Transverse colon (tissue), 4 donors: ENCODE measurements around the gene PCDHA5. TPM values are rescaled to one million over a fixed set of nuclear protein-coding genes. Genes with fewer than 3 reads are reported as not detected.

Experiments
- DNase-seq: peaks from one replicate; pipeline ENCODE4 v3.0.0-alpha.2; 2019
- H3K27ac ChIP-seq, 4 donors: fragments of 200-600 bp; sonication (generic); 2 replicates each; pipeline ENCODE4 v1.5.1; 2016 to 2018; ENCODE audit warnings: inconsistent platforms in 4 of 4
- H3K27me3 ChIP-seq: fragments of 200-600 bp; sonication (generic); 2 replicates; pipeline ENCODE4 v1.5.1; 2017; ENCODE audit warnings: inconsistent platforms
- H3K36me3 ChIP-seq, 4 donors: fragments of 200-600 bp; sonication (generic); 2 replicates each; pipeline ENCODE4 v1.5.1; 2017 to 2019; ENCODE audit warnings: inconsistent platforms in 4 of 4
- H3K4me1 ChIP-seq, 4 donors: fragments of 200-600 bp; sonication (generic); 2 replicates each; pipeline ENCODE4 v1.5.1; 2017 to 2020; ENCODE audit warnings: inconsistent platforms in 4 of 4
- H3K4me3 ChIP-seq, 4 donors: fragments of 200-600 bp; sonication (generic); 1 replicate in 1 of 4; 2 replicates in 3 of 4; pipeline versions ENCODE4 v1.5.1 to v1.6.1; 2017 to 2019; ENCODE audit warnings: inconsistent platforms in 4 of 4
- H3K9me3 ChIP-seq, 2 donors: fragments of 200-600 bp; sonication (generic); 2 replicates each; pipeline ENCODE4 v1.5.1; 2017 to 2019; ENCODE audit warnings: inconsistent platforms in 2 of 2
- CTCF ChIP-seq, 5 experiments: fragments of 200-600 bp in 3 of 5; fragments of 450-650 bp in 2 of 5; sonication (generic) in 3 of 5; IDR thresholded peaks; 1 replicate in 2 of 5; 2 replicates in 3 of 5; pipeline ENCODE4 v1.5.1; 2016 to 2017; ENCODE audit warnings: antibody characterized with exemption in 5 of 5, inconsistent platforms in 3 of 5, mild to moderate bottlenecking in 2 of 5, moderate library complexity in 1 of 5
- EP300 ChIP-seq: sonication (generic); formaldehyde crosslinking; IDR thresholded peaks from one replicate; pipeline ENCODE4 v1.6.1; 2017; ENCODE audit warnings: antibody characterized with exemption, low read depth
- POLR2A ChIP-seq: fragments of 450-650 bp; IDR thresholded peaks from one replicate; pipeline ENCODE4 v1.6.1; 2016; ENCODE audit warnings: antibody characterized with exemption, mild to moderate bottlenecking, moderate library complexity
- POLR2AphosphoS5 ChIP-seq, 3 donors: sonication (generic); formaldehyde crosslinking; IDR thresholded peaks; one replicate each; pipeline ENCODE4 v1.6.1; 2016; ENCODE audit warnings: antibody characterized with exemption in 3 of 3
- WGBS, 2 donors: methylation state at CpG; one replicate each; pipeline ENCODE4 v1.1.5; 2018; ENCODE audit warnings: low coverage in 1 of 2; 5-methylcytosine and 5-hydroxymethylcytosine counted together
- in situ Hi-C, 4 donors: fragments of 200-750 bp; cut with MboI; loops; one replicate each; pipeline versions ENCODE4 v1.15.0 to v1.15.1; 2017; ENCODE audit warnings: low sequenced_read_pairs in 3 of 4, low pct_ligation_motif_present in 1 of 4, low pct_unique_long_range_greater_than_20kb in 1 of 4
- intact Hi-C: fragments of 100-400 bp; cut with DNase I; formaldehyde crosslinking; loops from one replicate; pipeline ENCODE4 v1.15.1; 2023; ENCODE audit warnings: low total_unique reads
- total RNA-seq, 4 donors: library from RNA; depleted of rRNA; stranded (reverse); fragments of >200 nt; gene quantifications; one replicate each; pipeline ENCODE4 v1.1.0, GENCODE V29; 2016

Gene PCDHA5
- total RNA-seq, 4 donors from 2014 or later, result 0.79 to 0.96 TPM; not detected in 2

DNA sequence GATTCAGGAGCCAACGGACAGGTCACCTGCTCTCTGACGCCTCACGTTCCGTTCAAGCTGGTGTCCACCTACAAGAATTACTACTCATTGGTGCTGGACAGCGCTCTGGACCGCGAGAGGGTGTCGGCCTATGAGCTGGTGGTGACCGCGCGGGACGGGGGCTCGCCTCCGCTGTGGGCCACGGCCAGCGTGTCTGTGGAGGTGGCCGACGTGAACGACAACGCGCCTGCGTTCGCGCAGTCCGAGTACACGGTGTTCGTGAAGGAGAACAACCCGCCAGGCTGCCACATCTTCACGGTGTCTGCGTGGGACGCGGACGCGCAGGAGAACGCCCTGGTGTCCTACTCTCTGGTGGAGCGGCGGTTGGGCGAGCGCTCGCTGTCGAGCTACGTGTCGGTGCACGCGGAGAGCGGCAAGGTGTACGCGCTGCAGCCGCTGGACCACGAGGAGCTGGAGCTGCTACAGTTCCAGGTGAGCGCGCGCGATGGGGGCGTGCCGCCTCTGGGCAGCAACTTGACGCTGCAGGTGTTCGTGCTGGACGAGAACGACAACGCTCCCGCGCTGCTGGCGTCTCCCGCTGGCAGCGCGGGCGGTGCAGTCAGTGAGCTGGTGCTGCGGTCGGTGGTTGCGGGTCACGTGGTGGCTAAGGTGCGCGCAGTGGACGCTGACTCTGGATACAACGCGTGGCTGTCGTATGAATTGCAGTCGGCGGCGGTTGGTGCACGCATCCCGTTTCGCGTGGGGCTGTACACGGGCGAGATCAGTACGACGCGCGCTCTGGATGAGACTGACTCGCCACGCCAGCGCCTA is 36.0 kb downstream of the PCDHA5 start:
- peaks cover 21% of the 10 kb centered on the region in 2 donors for H3K9me3 ChIP-seq
- no peak overlapping the region for H3K27ac ChIP-seq
- no peaks in the 10 kb centered on the region for H3K36me3 ChIP-seq
- peaks cover 4% of the 10 kb centered on the region for H3K27me3 ChIP-seq
- in situ Hi-C loops, result no loop called here
- no peak for TF ChIP-seq CTCF (IDR thresholded peaks at IDR 0.05)
- no peak for TF ChIP-seq POLR2A
- no peak for TF ChIP-seq POLR2AphosphoS5 (IDR thresholded peaks at IDR 0.05)
- TF ChIP-seq EP300, result no peak
- no peaks in the 10 kb centered on the region for H3K4me1 ChIP-seq
- intact Hi-C loops, result no loop called here
- H3K4me3 ChIP-seq, result no peak overlapping the region
- DNase-seq, result no peak
- WGBS, 2 donors, result 81 to 94% methylated on average over 9 to 93 of the region's 94 CpGs

DNA sequence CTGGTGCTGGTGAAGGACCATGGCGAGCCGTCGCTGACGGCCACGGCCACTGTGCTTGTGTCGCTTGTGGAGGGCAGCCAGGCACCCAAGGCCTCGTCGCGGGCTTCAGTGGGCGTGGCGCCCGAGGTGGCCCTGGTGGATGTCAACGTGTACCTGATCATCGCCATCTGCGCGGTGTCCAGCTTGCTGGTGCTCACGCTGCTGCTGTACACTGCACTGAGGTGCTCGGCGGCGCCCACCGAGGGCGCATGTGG is 36.5 kb downstream of the PCDHA5 start:
- H3K9me3 ChIP-seq, result peaks cover 20 to 21% of the 10 kb centered on the region in 2 donors
- H3K4me3 ChIP-seq, result no peak overlapping the region
- H3K27ac ChIP-seq, result no peak overlapping the region
- DNase-seq, result no peak
- WGBS, 2 donors, result 88% methylated on average over 11 of the region's 22 CpGs; no CpG with 5 or more reads in 1 of the 2 donors
- TF ChIP-seq POLR2AphosphoS5 (IDR thresholded peaks at IDR 0.05) (no peak), POLR2A (no peak), EP300 (no peak), CTCF (IDR thresholded peaks at IDR 0.05) (no peak)
- intact Hi-C loops (no loop called here), in situ Hi-C loops (no loop called here)
- H3K36me3 ChIP-seq, result no peaks in the 10 kb centered on the region
- H3K27me3 ChIP-seq, result peaks cover 4% of the 10 kb centered on the region
- H3K4me1 ChIP-seq, result no peaks in the 10 kb centered on the region

DNA sequence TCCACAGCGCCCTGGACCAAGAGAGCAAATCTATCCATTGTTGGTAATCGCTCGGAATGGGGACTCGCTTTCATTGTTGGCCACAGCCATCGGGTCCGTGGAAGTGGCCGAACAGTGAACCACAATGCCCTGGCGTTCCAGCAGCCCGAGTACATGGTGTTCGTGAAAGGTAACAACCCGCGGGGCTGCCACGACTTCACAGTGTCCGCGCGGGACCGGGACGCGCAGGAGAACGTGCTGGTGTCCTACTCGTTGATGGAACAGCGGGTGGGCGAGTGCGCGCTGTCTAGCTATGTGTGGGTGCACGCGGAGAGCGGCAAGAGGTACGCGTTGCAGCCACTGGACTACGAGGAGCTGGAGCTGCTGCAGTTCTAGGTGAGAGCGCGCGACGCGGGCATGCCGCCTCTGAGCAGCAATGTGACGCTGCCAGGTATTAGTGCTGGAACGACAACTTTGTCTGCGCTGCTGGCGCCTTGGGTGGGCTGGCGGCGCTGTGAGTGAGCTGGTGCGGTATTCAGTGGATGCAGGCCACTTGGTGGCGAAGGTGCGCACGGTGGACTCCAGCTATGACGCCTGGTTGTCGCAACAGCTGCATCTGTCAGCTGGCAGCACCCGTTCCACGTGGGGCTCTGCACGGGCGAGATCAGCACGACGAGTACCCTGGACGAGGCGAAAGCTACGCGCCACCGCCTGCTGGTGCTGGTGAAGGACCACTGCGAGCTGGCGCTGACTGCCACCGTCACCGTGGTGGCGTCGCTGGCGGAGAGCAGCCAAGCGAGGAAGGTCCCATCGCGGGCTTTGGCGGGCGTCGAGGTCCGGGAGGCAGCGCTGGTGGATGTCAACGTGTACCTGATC is 41.3 kb downstream of the PCDHA5 start:
- Histone ChIP-seq H3K36me3 (no peaks in the 10 kb centered on the region), H3K9me3 (peaks cover 7 to 19% of the 10 kb centered on the region in 2 donors), H3K27me3 (no peaks in the 10 kb centered on the region), H3K4me1 (no peaks in the 10 kb centered on the region), H3K4me3 (no peak overlapping the region), H3K27ac (no peak overlapping the region)
- intact Hi-C loops (no loop called here), in situ Hi-C loops (no loop called here)
- TF ChIP-seq CTCF (IDR thresholded peaks at IDR 0.05) (no peak), POLR2A (no peak), EP300 (no peak), POLR2AphosphoS5 (IDR thresholded peaks at IDR 0.05) (no peak)
- no peak for DNase-seq
- 63 to 85% methylated on average over 7 to 65 of the region's 76 CpGs for WGBS, 2 donors

GRCh38 chr5:140868721-140869554 is 47.5 kb downstream of the PCDHA5 start, which contains the start of gene PCDHA11:
TSS of gene PCDHA11 (plus strand) at chr5:140868957. CDS start at chr5:140869104, 147 bp downstream.
- WGBS, 2 donors, result 23 to 50% methylated on average over 11 to 41 of the region's 41 CpGs
- Histone ChIP-seq H3K27ac (no peak within 1 kb of the TSS), H3K4me3 (no peak within 1 kb of the TSS), H3K4me1 (no peaks in the 10 kb centered on the region), H3K9me3 (peaks cover 17 to 18% of the 10 kb centered on the region in 2 donors), H3K36me3 (no peaks in the 10 kb centered on the region), H3K27me3 (no peaks in the 10 kb centered on the region)
- intact Hi-C loops, result no loop called here
- in situ Hi-C loops, result no loop called here
- no peak for TF ChIP-seq EP300
- no peak for TF ChIP-seq POLR2AphosphoS5 (IDR thresholded peaks at IDR 0.05)
- TF ChIP-seq POLR2A, result no peak
- TF ChIP-seq CTCF (IDR thresholded peaks at IDR 0.05), result no peak
- no peak for DNase-seq
